Neural progenitor cell (in vitro differentiated cells): Measurements from ENCODE around the gene CDH12. TPM values are rescaled to one million over a fixed set of nuclear protein-coding genes. Genes with fewer than 3 reads are reported as not detected.
"Not testable (repeated sequence)": the region's sequence is repeated elsewhere in the genome, so short reads cannot be mapped to it uniquely, and the experiment has no call there.

Experiments used
- DNase-seq: peaks from one replicate; pipeline ENCODE4 v3.0.0-alpha.2; 2016; ENCODE audit warnings: low spot score
- H2AFZ ChIP-seq: fragments of 200-600 bp; sonication (generic); replicated peaks from 2 replicates; pipeline ENCODE4 v1.6.1; 2016; ENCODE audit warnings: antibody characterized with exemption
- H3F3A ChIP-seq: fragments of 200-600 bp; sonication (generic); 2 replicates; pipeline ENCODE4 v1.6.1; 2016; ENCODE audit warnings: antibody characterized with exemption, low read depth
- H3K27ac ChIP-seq: fragments of 200-600 bp; sonication (generic); 2 replicates; pipeline ENCODE4 v1.5.1; 2016; ENCODE audit warnings: mild to moderate bottlenecking
- H3K27me3 ChIP-seq: fragments of 200-600 bp; sonication (generic); 2 replicates; pipeline ENCODE4 v1.6.1; 2016; ENCODE audit warnings: mild to moderate bottlenecking, moderate library complexity
- H3K36me3 ChIP-seq: fragments of 200-600 bp; sonication (generic); 2 replicates; pipeline ENCODE4 v1.5.1; 2016
- H3K4me1 ChIP-seq: fragments of 200-600 bp; sonication (generic); 2 replicates; pipeline ENCODE4 v1.6.1; 2016; ENCODE audit warnings: mixed run types
- H3K4me2 ChIP-seq: fragments of 200-600 bp; sonication (generic); 2 replicates; pipeline ENCODE4 v1.6.1; 2016
- H3K4me3 ChIP-seq: fragments of 200-600 bp; sonication (generic); 2 replicates; pipeline ENCODE4 v1.5.1; 2016
- H3K79me2 ChIP-seq: fragments of 200-600 bp; sonication (generic); 2 replicates; pipeline ENCODE4 v1.6.1; 2016; ENCODE audit warnings: low read depth
- H3K9ac ChIP-seq: fragments of 200-600 bp; sonication (generic); 2 replicates; pipeline ENCODE4 v1.6.1; 2016
- H3K9me3 ChIP-seq: fragments of 200-600 bp; sonication (generic); 2 replicates; pipeline ENCODE4 v1.5.1; 2016; ENCODE audit warnings: low read depth
- H4K20me1 ChIP-seq: fragments of 200-600 bp; sonication (generic); 2 replicates; pipeline ENCODE4 v1.6.1; 2016; ENCODE audit warnings: low read depth
- H3K27ac Mint-ChIP-seq: 3 replicates; pipeline ENCODE4 v1.8.0; 2021; ENCODE audit warnings: mixed read lengths
- H3K27me3 Mint-ChIP-seq: 2 replicates; pipeline ENCODE4 v1.8.0; 2022; ENCODE audit warnings: low read depth, mild to moderate bottlenecking, inconsistent platforms, moderate library complexity, mixed read lengths; ENCODE audit not compliant: insufficient read depth
- H3K36me3 Mint-ChIP-seq: 3 replicates; pipeline ENCODE4 v1.8.0; 2021; ENCODE audit warnings: mixed read lengths
- H3K4me1 Mint-ChIP-seq: 3 replicates; pipeline ENCODE4 v1.8.0; 2021; ENCODE audit warnings: mixed read lengths
- H3K4me3 Mint-ChIP-seq: 3 replicates; pipeline ENCODE4 v1.8.0; 2021; ENCODE audit warnings: mild to moderate bottlenecking, moderate library complexity, mixed read lengths
- H3K9me3 Mint-ChIP-seq: 3 replicates; pipeline ENCODE4 v1.8.0; 2020; ENCODE audit warnings: mixed read lengths
- EZH2 ChIP-seq: fragments of 200-600 bp; sonication (generic); IDR thresholded peaks from 2 replicates; pipeline ENCODE4 v1.6.1; 2017; ENCODE audit warnings: antibody characterized with exemption, mild to moderate bottlenecking, moderate library complexity
- EZH2phosphoT487 ChIP-seq: fragments of 200-600 bp; sonication (generic); IDR thresholded peaks from 2 replicates; pipeline ENCODE4 v1.6.1; 2017; ENCODE audit warnings: antibody characterized with exemption
- total RNA-seq: library from RNA; depleted of rRNA; stranded (reverse); fragments of >200 nt; gene quantifications from 2 replicates; pipeline ENCODE4 v1.2.3, GENCODE V29; 2015; ENCODE audit warnings: low replicate concordance
- TF ChIP-seq, protein P1 (sequence below): fragments of 200-600 bp; sonication (generic); IDR thresholded peaks from 2 replicates; pipeline ENCODE4 v1.5.1; 2017; ENCODE audit warnings: antibody characterized with exemption, mild to moderate bottlenecking

The CDH12 gene
- total RNA-seq, 1 donor from 2014 or later: not detected

DNA sequence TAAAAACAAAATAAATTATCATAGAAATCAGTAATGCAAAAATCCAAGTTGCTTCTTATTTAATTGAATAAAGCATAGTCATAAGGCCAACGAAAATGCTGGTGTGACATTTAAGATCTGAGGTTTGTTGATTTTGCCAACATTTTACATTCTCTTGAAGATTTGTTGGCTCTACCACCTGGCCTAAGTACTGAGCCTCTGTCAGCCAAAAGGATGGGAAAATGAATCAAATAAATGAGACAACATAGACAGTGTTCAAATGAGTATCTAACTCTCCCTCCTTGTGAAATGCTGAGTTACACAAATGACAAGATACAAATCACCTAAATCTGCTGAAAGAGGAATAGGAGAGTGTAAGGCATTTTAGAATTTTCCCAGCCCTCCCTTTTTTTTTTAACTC is 575.0 kb downstream of the CDH12 start:
- Histone ChIP-seq H3K27ac (no peak overlapping the region), H3K4me2 (no peak overlapping the region), H3K79me2 (no peaks in the 10 kb centered on the region), H2AFZ (no peak overlapping the region), H3K4me1 (no peaks in the 10 kb centered on the region), H4K20me1 (no peaks in the 10 kb centered on the region), H3K4me3 (no peak overlapping the region), H3K27me3 (no peaks in the 10 kb centered on the region), H3K9me3 (no peaks in the 10 kb centered on the region), H3K36me3 (no peaks in the 10 kb centered on the region), H3F3A (no peaks in the 10 kb centered on the region), H3K9ac (no peak overlapping the region)
- Mint-ChIP-seq H3K4me3 (no peak overlapping the region), H3K27me3 (peaks cover 3% of the 10 kb centered on the region), H3K4me1 (no peaks in the 10 kb centered on the region), H3K27ac (no peak overlapping the region), H3K36me3 (no peaks in the 10 kb centered on the region), H3K9me3 (peaks cover 14% of the 10 kb centered on the region)
- TF ChIP-seq EZH2phosphoT487 (no peak), EZH2 (no peak)
- TF ChIP-seq, protein P1, sequence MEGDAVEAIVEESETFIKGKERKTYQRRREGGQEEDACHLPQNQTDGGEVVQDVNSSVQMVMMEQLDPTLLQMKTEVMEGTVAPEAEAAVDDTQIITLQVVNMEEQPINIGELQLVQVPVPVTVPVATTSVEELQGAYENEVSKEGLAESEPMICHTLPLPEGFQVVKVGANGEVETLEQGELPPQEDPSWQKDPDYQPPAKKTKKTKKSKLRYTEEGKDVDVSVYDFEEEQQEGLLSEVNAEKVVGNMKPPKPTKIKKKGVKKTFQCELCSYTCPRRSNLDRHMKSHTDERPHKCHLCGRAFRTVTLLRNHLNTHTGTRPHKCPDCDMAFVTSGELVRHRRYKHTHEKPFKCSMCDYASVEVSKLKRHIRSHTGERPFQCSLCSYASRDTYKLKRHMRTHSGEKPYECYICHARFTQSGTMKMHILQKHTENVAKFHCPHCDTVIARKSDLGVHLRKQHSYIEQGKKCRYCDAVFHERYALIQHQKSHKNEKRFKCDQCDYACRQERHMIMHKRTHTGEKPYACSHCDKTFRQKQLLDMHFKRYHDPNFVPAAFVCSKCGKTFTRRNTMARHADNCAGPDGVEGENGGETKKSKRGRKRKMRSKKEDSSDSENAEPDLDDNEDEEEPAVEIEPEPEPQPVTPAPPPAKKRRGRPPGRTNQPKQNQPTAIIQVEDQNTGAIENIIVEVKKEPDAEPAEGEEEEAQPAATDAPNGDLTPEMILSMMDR: no peak
- DNase-seq: no peak

DNA sequence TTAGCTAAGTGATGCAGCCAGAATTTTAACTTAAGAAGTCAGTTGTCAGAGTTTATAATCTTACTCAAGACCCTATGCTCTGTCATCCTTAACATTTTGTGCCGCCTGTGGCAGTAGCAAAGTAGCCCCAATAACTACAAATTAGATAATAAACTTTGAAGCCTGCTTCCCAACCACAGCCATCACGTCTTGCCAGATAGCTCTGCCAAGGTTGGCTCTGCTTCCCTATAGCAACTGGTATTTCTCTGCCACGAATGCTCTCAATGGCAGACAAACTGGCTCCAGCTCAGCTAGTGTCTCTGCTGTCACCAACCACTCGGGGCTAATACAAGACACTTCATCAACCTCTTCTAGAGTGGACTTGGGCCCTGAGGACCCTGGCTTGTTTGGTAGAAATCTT is 576.1 kb downstream of the CDH12 start:
- no peaks in the 10 kb centered on the region for H3K79me2 ChIP-seq
- no peak overlapping the region for H2AFZ ChIP-seq
- H3K4me3 ChIP-seq: no peak overlapping the region
- no peak overlapping the region for H3K4me2 ChIP-seq
- Mint-ChIP-seq H3K27ac (no peak overlapping the region), H3K4me3 (no peak overlapping the region), H3K9me3 (peaks cover 12% of the 10 kb centered on the region), H3K36me3 (no peaks in the 10 kb centered on the region), H3K4me1 (no peaks in the 10 kb centered on the region), H3K27me3 (peaks cover 3% of the 10 kb centered on the region)
- no peaks in the 10 kb centered on the region for H3K4me1 ChIP-seq
- H3K9me3 ChIP-seq: no peaks in the 10 kb centered on the region
- H4K20me1 ChIP-seq: no peaks in the 10 kb centered on the region
- no peak for TF ChIP-seq EZH2phosphoT487
- TF ChIP-seq, protein P1: no peak
- TF ChIP-seq EZH2: no peak
- DNase-seq: no peak
- no peaks in the 10 kb centered on the region for H3F3A ChIP-seq
- H3K9ac ChIP-seq: no peak overlapping the region
- H3K36me3 ChIP-seq: no peaks in the 10 kb centered on the region
- no peaks in the 10 kb centered on the region for H3K27me3 ChIP-seq
- no peak overlapping the region for H3K27ac ChIP-seq

DNA sequence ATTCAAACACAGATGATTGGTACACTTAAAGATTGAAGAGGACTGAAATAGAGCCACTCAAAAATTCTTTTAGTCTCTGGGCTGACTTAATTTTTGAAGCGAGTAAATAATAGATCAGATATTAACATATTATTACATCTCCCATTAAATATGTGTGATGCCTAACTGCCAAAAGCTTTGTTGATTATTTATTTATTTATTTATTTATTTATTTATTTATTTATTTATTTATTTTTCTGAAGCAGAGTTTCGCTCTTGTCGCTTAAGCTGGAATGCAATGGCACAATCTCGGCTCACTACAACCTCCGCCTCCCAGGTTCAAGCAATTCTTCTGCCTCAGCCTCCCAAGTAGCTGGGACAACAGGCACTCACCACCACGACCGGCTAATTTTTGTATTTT is 587.3 kb downstream of the CDH12 start:
- not testable (repeated sequence) for H4K20me1 ChIP-seq, H3K4me3 ChIP-seq, H3K27ac Mint-ChIP-seq, H3F3A ChIP-seq, H3K36me3 ChIP-seq, H3K27ac ChIP-seq, DNase-seq, H3K9me3 Mint-ChIP-seq, H3K4me1 ChIP-seq, H3K36me3 Mint-ChIP-seq, H3K9ac ChIP-seq, H2AFZ ChIP-seq, H3K4me2 ChIP-seq, H3K27me3 ChIP-seq, H3K4me3 Mint-ChIP-seq, H3K79me2 ChIP-seq, H3K27me3 Mint-ChIP-seq, H3K4me1 Mint-ChIP-seq, H3K9me3 ChIP-seq

DNA sequence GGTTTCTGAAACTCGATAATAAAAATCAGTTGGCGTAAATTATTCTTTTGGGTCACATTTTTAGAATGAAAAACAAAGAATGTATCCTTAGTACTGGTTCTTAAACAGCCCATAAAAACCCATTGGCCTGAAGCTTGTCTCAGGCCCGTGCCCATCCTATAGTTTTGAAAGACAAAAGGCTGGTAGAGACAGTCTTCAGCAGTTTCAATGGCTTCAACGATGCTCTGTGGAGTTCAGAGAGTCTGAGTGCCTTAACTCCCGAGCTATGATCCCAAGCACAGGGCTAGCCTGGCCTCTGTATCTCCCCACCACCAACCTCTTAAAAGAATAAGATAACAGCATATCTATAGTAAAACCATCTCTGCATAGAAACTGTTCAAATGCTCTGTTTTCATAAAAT is 595.0 kb downstream of the CDH12 start:
- no peak overlapping the region for H3K4me3 Mint-ChIP-seq
- no peaks in the 10 kb centered on the region for H3K9me3 Mint-ChIP-seq
- H3F3A ChIP-seq: no peaks in the 10 kb centered on the region
- no peaks in the 10 kb centered on the region for H3K9me3 ChIP-seq
- H3K4me2 ChIP-seq: no peak overlapping the region
- no peaks in the 10 kb centered on the region for H3K79me2 ChIP-seq
- no peak overlapping the region for H3K27ac ChIP-seq
- H3K4me1 ChIP-seq: peaks cover 3% of the 10 kb centered on the region
- H4K20me1 ChIP-seq: no peaks in the 10 kb centered on the region
- H3K36me3 ChIP-seq: no peaks in the 10 kb centered on the region
- H3K27me3 Mint-ChIP-seq: no peaks in the 10 kb centered on the region
- H3K4me1 Mint-ChIP-seq: no peaks in the 10 kb centered on the region
- no peak overlapping the region for H3K27ac Mint-ChIP-seq
- H3K36me3 Mint-ChIP-seq: no peaks in the 10 kb centered on the region
- no peak for TF ChIP-seq EZH2
- no peak for TF ChIP-seq EZH2phosphoT487
- TF ChIP-seq, protein P1: no peak
- no peaks in the 10 kb centered on the region for H3K27me3 ChIP-seq
- no peak overlapping the region for H3K9ac ChIP-seq
- DNase-seq: peak; percentile 2
- H3K4me3 ChIP-seq: no peak overlapping the region
- H2AFZ ChIP-seq: no peak overlapping the region
